ENCODE measurements around the gene CLMN. TPM values are rescaled to one million over a fixed set of nuclear protein-coding genes. Genes with fewer than 3 reads are reported as not detected.
"Not testable (repeated sequence)": the region's sequence is repeated elsewhere in the genome, so short reads cannot be mapped to it uniquely, and the experiment has no call there.

CLMN gene
- total and polyA plus RNA-seq, 2 of the 4 experiments (the other 2 are of a cell fraction) = 0.10 to 0.18 TPM

DNA sequence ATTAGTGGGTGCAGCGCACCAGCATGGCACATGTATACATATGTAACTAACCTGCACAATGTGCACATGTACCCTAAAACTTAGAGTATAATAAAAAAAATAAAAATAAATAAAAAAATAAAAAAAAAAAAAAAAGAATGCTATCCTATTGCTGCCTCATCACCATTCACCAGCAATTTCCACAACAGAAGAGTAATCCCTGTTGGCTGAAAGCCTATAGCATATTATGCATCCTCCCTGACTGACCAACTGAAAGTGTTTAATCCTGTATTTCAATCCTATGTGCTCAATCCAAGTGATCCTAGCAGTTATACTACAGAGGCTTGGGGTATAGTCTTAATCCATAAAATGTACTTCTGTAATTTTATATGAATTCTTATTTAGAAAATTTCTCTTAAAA, 180.8 kb downstream of the CLMN start:
- Histone ChIP-seq H3K36me3 (ENCODE audit: control insufficient read depth, insufficient read depth, low read length) (no peaks in the 10 kb centered on the region), H2BK5ac (ENCODE audit: low read depth, low read length, poor library complexity, severe bottlenecking) (no peak overlapping the region), H2AFZ (replicated peaks; ENCODE audit: low read length, poor library complexity) (no peak overlapping the region), H3K4me1 (ENCODE audit: control insufficient read depth, insufficient read depth, low read length) (peaks cover 15% of the 10 kb centered on the region), H3K4ac (ENCODE audit: low read depth, low read length) (no peak overlapping the region), H2BK20ac (ENCODE audit: low read depth, low read length) (no peak overlapping the region), H2BK120ac (ENCODE audit: low read depth, low read length) (no peak overlapping the region), H4K91ac (ENCODE audit: insufficient read depth, low read depth, low read length) (no peak overlapping the region), H3K79me1 (ENCODE audit: low read depth in 1 of 2, low read length in 2 of 2) (peaks cover 12 to 49% of the 10 kb centered on the region in 2 experiments), H3K9ac (ENCODE audit: low read depth, low read length) (no peak overlapping the region), H3K4me3 (ENCODE audit: insufficient read depth, low read depth, low read length) (no peak overlapping the region), H3K18ac (ENCODE audit: low read depth, low read length) (no peak overlapping the region), H2AK5ac (ENCODE audit: low read depth, low read length) (no peak overlapping the region), H3K56ac (ENCODE audit: extremely low read depth, insufficient read depth, low read length) (no peak overlapping the region), H3K23ac (ENCODE audit: low read depth, low read length) (no peak overlapping the region), H3K14ac (replicated peaks; ENCODE audit: low read depth, low read length) (no peak overlapping the region), H3K27ac (ENCODE audit: insufficient read depth, low read length) (no peak overlapping the region), H3K9me3 (ENCODE audit: control insufficient read depth, insufficient read depth, low read length) (no peaks in the 10 kb centered on the region), H3K9me1 (ENCODE audit: insufficient read depth, low read length) (peaks cover 10% of the 10 kb centered on the region; the same call in 1 of the 2 replicates), H3K4me2 (ENCODE audit: low read depth, low read length) (no peak overlapping the region), H4K8ac (ENCODE audit: low read depth in 2 of 2, low read length in 2 of 2) (no peak overlapping the region), H2BK15ac (ENCODE audit: low read depth, low read length) (no peak overlapping the region), H4K20me1 (ENCODE audit: insufficient read depth, low read length) (peaks cover 15% of the 10 kb centered on the region; the same call in 1 of the 2 replicates), H3K27me3 (ENCODE audit: control insufficient read depth, insufficient read depth, low read length) (no peaks in the 10 kb centered on the region), H4K5ac (ENCODE audit: low read depth, low read length) (no peak overlapping the region), H2AK9ac (replicated peaks; ENCODE audit: low read depth, low read length, poor library complexity) (no peak overlapping the region)
- TF ChIP-seq FOS (IDR thresholded peaks at IDR 0.05; ENCODE audit: low read depth, low read length) = no peak
- TF ChIP-seq CHD1 (IDR thresholded peaks at IDR 0.05; ENCODE audit: low read depth, low read length) = no peak
- no peak for TF ChIP-seq BHLHE40 (IDR thresholded peaks at IDR 0.05; ENCODE audit: low read depth, low read length)
- TF ChIP-seq RAD21 (IDR thresholded peaks at IDR 0.05; ENCODE audit: low read length) = no peak
- no peak for TF ChIP-seq NFE2L2 (IDR thresholded peaks at IDR 0.05; ENCODE audit: low read depth, low read length)
- TF ChIP-seq, protein P1, sequence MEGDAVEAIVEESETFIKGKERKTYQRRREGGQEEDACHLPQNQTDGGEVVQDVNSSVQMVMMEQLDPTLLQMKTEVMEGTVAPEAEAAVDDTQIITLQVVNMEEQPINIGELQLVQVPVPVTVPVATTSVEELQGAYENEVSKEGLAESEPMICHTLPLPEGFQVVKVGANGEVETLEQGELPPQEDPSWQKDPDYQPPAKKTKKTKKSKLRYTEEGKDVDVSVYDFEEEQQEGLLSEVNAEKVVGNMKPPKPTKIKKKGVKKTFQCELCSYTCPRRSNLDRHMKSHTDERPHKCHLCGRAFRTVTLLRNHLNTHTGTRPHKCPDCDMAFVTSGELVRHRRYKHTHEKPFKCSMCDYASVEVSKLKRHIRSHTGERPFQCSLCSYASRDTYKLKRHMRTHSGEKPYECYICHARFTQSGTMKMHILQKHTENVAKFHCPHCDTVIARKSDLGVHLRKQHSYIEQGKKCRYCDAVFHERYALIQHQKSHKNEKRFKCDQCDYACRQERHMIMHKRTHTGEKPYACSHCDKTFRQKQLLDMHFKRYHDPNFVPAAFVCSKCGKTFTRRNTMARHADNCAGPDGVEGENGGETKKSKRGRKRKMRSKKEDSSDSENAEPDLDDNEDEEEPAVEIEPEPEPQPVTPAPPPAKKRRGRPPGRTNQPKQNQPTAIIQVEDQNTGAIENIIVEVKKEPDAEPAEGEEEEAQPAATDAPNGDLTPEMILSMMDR (conservative IDR thresholded peaks at IDR 0.05; ENCODE audit: low read depth, low read length) = no peak
- no peak for TF ChIP-seq SMC3 (IDR thresholded peaks at IDR 0.05; ENCODE audit: low read depth, low read length)
- no peak for TF ChIP-seq MXI1 (IDR thresholded peaks at IDR 0.05; ENCODE audit: borderline replicate concordance, low read depth, low read length)
- BruUV-seq (replicated peaks) = no TSS peak
- CTCF ChIA-PET = no interaction called here
- WGBS, 2 experiments (ENCODE audit: extremely low coverage in 2 of 2, insufficient read length in 1 of 2) = no CpG with 5 or more reads among the region's 1 CpG
- in situ Hi-C loops (cut with MboI; ENCODE audit: low sequenced_read_pairs) = loop anchor here (25.0 kb wide), 1 partner anchor 373 kb away; the partner anchor contains the start of gene SYNE3
- ATAC-seq (ENCODE audit: low read depth) = no peak
- dilution Hi-C loops (cut with HindIII; ENCODE audit: low sequenced_read_pairs, unreplicated experiment) = no loop called here
- DNase-seq = peak; percentile 18
- intact Hi-C loops (cut with micrococcal nuclease) = no loop called here
- POLR2A ChIA-PET (ENCODE audit: unreplicated experiment) = no interaction called here

DNA sequence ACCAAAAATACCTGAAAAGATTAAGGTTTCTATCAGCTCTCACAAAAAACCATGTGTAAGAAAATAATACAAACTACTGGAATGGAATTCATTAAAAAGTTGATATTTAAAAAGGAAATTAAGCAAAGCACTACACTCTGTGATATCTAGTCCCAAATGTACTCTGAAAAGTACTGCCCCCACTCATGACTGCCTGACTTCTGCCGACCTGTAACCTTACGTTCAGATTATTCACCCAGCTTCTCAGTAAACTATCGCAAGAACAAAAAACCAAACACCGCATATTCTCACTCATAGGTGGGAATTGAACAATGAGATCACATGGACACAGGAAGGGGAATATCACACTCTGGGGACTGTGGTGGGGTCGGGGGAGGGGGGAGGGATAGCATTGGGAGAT, 181.3 kb downstream of the CLMN start:
- peaks cover 15% of the 10 kb centered on the region for H3K4me1 ChIP-seq (ENCODE audit: control insufficient read depth, insufficient read depth, low read length)
- BruUV-seq (replicated peaks); H3K4me3 ChIP-seq (ENCODE audit: insufficient read depth, low read depth, low read length); POLR2A ChIA-PET (ENCODE audit: unreplicated experiment); H2AK5ac ChIP-seq (ENCODE audit: low read depth, low read length); dilution Hi-C loops (cut with HindIII; ENCODE audit: low sequenced_read_pairs, unreplicated experiment); H3K36me3 ChIP-seq (ENCODE audit: control insufficient read depth, insufficient read depth, low read length); H3K14ac ChIP-seq (replicated peaks; ENCODE audit: low read depth, low read length); H2BK120ac ChIP-seq (ENCODE audit: low read depth, low read length); H4K8ac ChIP-seq (ENCODE audit: low read depth in 2 of 2, low read length in 2 of 2); H4K5ac ChIP-seq (ENCODE audit: low read depth, low read length); DNase-seq; H3K4ac ChIP-seq (ENCODE audit: low read depth, low read length); H2AK9ac ChIP-seq (replicated peaks; ENCODE audit: low read depth, low read length, poor library complexity); intact Hi-C loops (cut with micrococcal nuclease); ATAC-seq (ENCODE audit: low read depth); H3K56ac ChIP-seq (ENCODE audit: extremely low read depth, insufficient read depth, low read length); H4K91ac ChIP-seq (ENCODE audit: insufficient read depth, low read depth, low read length); H3K23ac ChIP-seq (ENCODE audit: low read depth, low read length); H2BK15ac ChIP-seq (ENCODE audit: low read depth, low read length); H3K18ac ChIP-seq (ENCODE audit: low read depth, low read length); H2BK20ac ChIP-seq (ENCODE audit: low read depth, low read length); H2AFZ ChIP-seq (replicated peaks; ENCODE audit: low read length, poor library complexity); H3K9me3 ChIP-seq (ENCODE audit: control insufficient read depth, insufficient read depth, low read length); H3K27me3 ChIP-seq (ENCODE audit: control insufficient read depth, insufficient read depth, low read length); H3K4me2 ChIP-seq (ENCODE audit: low read depth, low read length); H3K9ac ChIP-seq (ENCODE audit: low read depth, low read length); H2BK5ac ChIP-seq (ENCODE audit: low read depth, low read length, poor library complexity, severe bottlenecking); H3K27ac ChIP-seq (ENCODE audit: insufficient read depth, low read length); CTCF ChIA-PET: not testable (repeated sequence)
- WGBS, 2 experiments (ENCODE audit: extremely low coverage in 2 of 2, insufficient read length in 1 of 2) = no CpG with 5 or more reads among the region's 5 CpGs
- in situ Hi-C loops (cut with MboI; ENCODE audit: low sequenced_read_pairs) = loop anchor here (25.0 kb wide), 1 partner anchor 374 kb away; the partner anchor contains the start of gene SYNE3
- peaks cover 12 to 49% of the 10 kb centered on the region in 2 experiments for H3K79me1 ChIP-seq (ENCODE audit: low read depth in 1 of 2, low read length in 2 of 2)
- H4K20me1 ChIP-seq (ENCODE audit: insufficient read depth, low read length) = peaks cover 15% of the 10 kb centered on the region; the same call in 1 of the 2 replicates
- H3K9me1 ChIP-seq (ENCODE audit: insufficient read depth, low read length) = peaks cover 10% of the 10 kb centered on the region; the same call in 1 of the 2 replicates

Measured in IMR-90 (cell line).